Measurements from ENCODE around the gene NME2. TPM values are rescaled to one million over a fixed set of nuclear protein-coding genes. Genes with fewer than 3 reads are reported as not detected.
"Not testable (repeated sequence)": the region's sequence is repeated elsewhere in the genome, so short reads cannot be mapped to it uniquely, and the experiment has no call there.

NME2 gene
- total RNA-seq: 537 and 803 TPM in 2 replicates

- no peak for DNase-seq (ENCODE audit: extremely low read depth, low read depth, low spot score)
Observed at GRCh38 chr17:51166198-51166986, at the start of gene NME2. NME2 (plus strand) TSS chr17:51166411; CDS start chr17:51166831, 420 bp downstream.

- no peak for DNase-seq (ENCODE audit: extremely low read depth, low read depth, low spot score)
Observed at GRCh38 chr17:51118330-51119195, 47.6 kb upstream of the NME2 start.

- no peak for DNase-seq (ENCODE audit: extremely low read depth, low read depth, low spot score)
Observed at GRCh38 chr17:51119415-51120356, 46.5 kb upstream of the NME2 start.

- no peak for DNase-seq (ENCODE audit: extremely low read depth, low read depth, low spot score)
Observed at GRCh38 chr17:51120357-51120738, 45.9 kb upstream of the NME2 start.

- DNase-seq (ENCODE audit: extremely low read depth, low read depth, low spot score): peak; percentile 54
Observed at GRCh38 chr17:51120739-51121619, 45.2 kb upstream of the NME2 start, which contains the start of gene SPAG9. SPAG9 (minus strand) TSS chr17:51120868; CDS start chr17:51120656, 212 bp downstream.

GRCh38 chr17:51121620-51122472, 44.4 kb upstream of the NME2 start:
- DNase-seq (ENCODE audit: extremely low read depth, low read depth, low spot score): peak; percentile 78

GRCh38 chr17:51122473-51123115, 43.6 kb upstream of the NME2 start:
- DNase-seq (ENCODE audit: extremely low read depth, low read depth, low spot score): not testable (repeated sequence)

- DNase-seq (ENCODE audit: extremely low read depth, low read depth, low spot score): no peak
Observed at GRCh38 chr17:51124640-51125503, 41.3 kb upstream of the NME2 start.

- no peak for DNase-seq (ENCODE audit: extremely low read depth, low read depth, low spot score)
Observed at GRCh38 chr17:51128076-51128475, 38.1 kb upstream of the NME2 start.

- no peak for DNase-seq (ENCODE audit: extremely low read depth, low read depth, low spot score)
Observed at GRCh38 chr17:51132964-51133319, 33.3 kb upstream of the NME2 start.

GRCh38 chr17:51133365-51133764, 32.8 kb upstream of the NME2 start:
- no peak for DNase-seq (ENCODE audit: extremely low read depth, low read depth, low spot score)

GRCh38 chr17:51135956-51136355, 30.3 kb upstream of the NME2 start:
- DNase-seq (ENCODE audit: extremely low read depth, low read depth, low spot score): no peak

GRCh38 chr17:51142597-51142996, 23.6 kb upstream of the NME2 start:
- no peak for DNase-seq (ENCODE audit: extremely low read depth, low read depth, low spot score)

- DNase-seq (ENCODE audit: extremely low read depth, low read depth, low spot score): no peak
Observed at GRCh38 chr17:51144266-51145022, 21.8 kb upstream of the NME2 start.

GRCh38 chr17:51147650-51148049, 18.6 kb upstream of the NME2 start:
- no peak for DNase-seq (ENCODE audit: extremely low read depth, low read depth, low spot score)

GRCh38 chr17:51149163-51149562, 17.0 kb upstream of the NME2 start:
- no peak for DNase-seq (ENCODE audit: extremely low read depth, low read depth, low spot score)

- DNase-seq (ENCODE audit: extremely low read depth, low read depth, low spot score): no peak
Observed at GRCh38 chr17:51150932-51151331, 15.3 kb upstream of the NME2 start.
